Stimulated activated CD4-positive, alpha-beta T cell treated with anti-CD3 and anti-CD28 coated beads, Interleukin-2, amount 100 ng/mL, for 4 hours (primary cell): ENCODE results near the gene CFAP157.

Source experiments
- DNase-seq: peaks from one replicate; pipeline ENCODE4 v3.0.0-alpha.2; 2020; ENCODE audit warnings: low read depth

The CFAP157 gene

GRCh38 chr9:127762111-127762676 lies 55.4 kb downstream of the CFAP157 start:
- no peak for DNase-seq

GRCh38 chr9:127763918-127764384 lies 57.2 kb downstream of the CFAP157 start:
- DNase-seq, result no peak

GRCh38 chr9:127765418-127765817 lies 58.6 kb downstream of the CFAP157 start:
- no peak for DNase-seq
